Mammary epithelial cell (primary cell): ENCODE results near the gene TAC4.

Source experiments
- CTCF ChIP-seq, 2 donors: IDR thresholded peaks in 1 of 2; conservative IDR thresholded peaks in 1 of 2; 2 replicates each; pipeline ENCODE4 v1.5.1; 2011 to 2012; ENCODE audit warnings: inconsistent platforms in 2 of 2, low read length in 2 of 2, mild to moderate bottlenecking in 2 of 2, control low read depth in 1 of 2, low read depth in 1 of 2; ENCODE audit not compliant: insufficient read depth in 1 of 2; ENCODE audit errors: extremely low read depth in 1 of 2
- EZH2 ChIP-seq: IDR thresholded peaks from 2 replicates; pipeline ENCODE4 v1.6.1; 2012; ENCODE audit warnings: low read length, inconsistent platforms, borderline replicate concordance

- TF ChIP-seq CTCF (conservative IDR thresholded peaks at IDR 0.05 in 1 of 2, IDR thresholded peaks at IDR 0.05 in 1 of 2; ENCODE audit: extremely low read depth in 1 of 2, insufficient read depth in 1 of 2, low read depth in 1 of 2, low read length in 2 of 2): no peak
- TF ChIP-seq EZH2: no peak
Observed at GRCh38 chr17:49845321-49845720, 2.5 kb downstream of the TAC4 start.
